ENCODE results near the gene ZNF488.

The ZNF488 gene

DNA sequence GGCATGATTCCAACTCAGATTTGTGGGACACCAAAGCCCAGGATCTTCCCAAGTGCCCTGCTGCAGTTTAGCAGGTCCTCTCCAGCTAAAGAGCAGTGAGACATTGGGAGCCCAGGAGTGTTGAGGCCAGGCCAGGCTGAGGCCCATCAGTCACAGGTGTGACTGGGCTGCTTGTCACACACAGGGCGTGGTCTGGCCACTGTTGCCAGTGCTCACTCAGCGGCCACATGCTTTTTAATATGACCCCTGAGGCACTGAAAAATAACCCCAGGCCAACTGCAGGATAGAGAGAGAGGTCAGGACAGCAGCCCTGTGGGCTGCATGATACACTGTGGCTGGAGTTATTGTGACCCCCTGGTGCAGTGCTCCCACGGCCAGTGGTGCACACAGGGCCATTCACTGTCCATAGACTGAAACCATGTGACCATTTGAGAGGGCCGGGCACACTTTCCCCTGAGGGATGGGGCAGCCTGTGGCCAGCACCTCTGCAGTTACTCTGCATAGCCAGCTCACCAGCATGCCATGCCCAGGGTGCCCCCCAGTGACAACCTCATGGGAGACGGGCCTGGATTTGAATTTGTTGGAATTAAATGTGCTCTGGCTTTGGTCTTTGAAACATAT, 57.7 kb downstream of the ZNF488 start:
- Histone ChIP-seq H3K27ac (replicated peaks) (no peak overlapping the region), H3K27me3 (ENCODE audit: insufficient read depth, poor library complexity, severe bottlenecking) (no peaks in the 10 kb centered on the region), H3K4me3 (replicated peaks; ENCODE audit: insufficient read depth, low read length) (no peak overlapping the region)
- DNase-seq (ENCODE audit: low read depth in 1 of 2, low spot score in 1 of 2) = no peak
- TF ChIP-seq CTCF (IDR thresholded peaks at IDR 0.05; ENCODE audit: insufficient read depth, low read length) (no peak), POLR2AphosphoS5 (IDR thresholded peaks at IDR 0.05; ENCODE audit: low read depth) (no peak), GABPA (IDR thresholded peaks at IDR 0.05; ENCODE audit: low read depth) (no peak), SPI1 (IDR thresholded peaks at IDR 0.05; ENCODE audit: borderline replicate concordance, low read depth) (no peak)
- TF ChIP-seq, protein P1, sequence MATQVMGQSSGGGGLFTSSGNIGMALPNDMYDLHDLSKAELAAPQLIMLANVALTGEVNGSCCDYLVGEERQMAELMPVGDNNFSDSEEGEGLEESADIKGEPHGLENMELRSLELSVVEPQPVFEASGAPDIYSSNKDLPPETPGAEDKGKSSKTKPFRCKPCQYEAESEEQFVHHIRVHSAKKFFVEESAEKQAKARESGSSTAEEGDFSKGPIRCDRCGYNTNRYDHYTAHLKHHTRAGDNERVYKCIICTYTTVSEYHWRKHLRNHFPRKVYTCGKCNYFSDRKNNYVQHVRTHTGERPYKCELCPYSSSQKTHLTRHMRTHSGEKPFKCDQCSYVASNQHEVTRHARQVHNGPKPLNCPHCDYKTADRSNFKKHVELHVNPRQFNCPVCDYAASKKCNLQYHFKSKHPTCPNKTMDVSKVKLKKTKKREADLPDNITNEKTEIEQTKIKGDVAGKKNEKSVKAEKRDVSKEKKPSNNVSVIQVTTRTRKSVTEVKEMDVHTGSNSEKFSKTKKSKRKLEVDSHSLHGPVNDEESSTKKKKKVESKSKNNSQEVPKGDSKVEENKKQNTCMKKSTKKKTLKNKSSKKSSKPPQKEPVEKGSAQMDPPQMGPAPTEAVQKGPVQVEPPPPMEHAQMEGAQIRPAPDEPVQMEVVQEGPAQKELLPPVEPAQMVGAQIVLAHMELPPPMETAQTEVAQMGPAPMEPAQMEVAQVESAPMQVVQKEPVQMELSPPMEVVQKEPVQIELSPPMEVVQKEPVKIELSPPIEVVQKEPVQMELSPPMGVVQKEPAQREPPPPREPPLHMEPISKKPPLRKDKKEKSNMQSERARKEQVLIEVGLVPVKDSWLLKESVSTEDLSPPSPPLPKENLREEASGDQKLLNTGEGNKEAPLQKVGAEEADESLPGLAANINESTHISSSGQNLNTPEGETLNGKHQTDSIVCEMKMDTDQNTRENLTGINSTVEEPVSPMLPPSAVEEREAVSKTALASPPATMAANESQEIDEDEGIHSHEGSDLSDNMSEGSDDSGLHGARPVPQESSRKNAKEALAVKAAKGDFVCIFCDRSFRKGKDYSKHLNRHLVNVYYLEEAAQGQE (IDR thresholded peaks at IDR 0.05; ENCODE audit: insufficient replicate concordance, low read depth) = no peak

- Histone ChIP-seq H3K27ac (replicated peaks) (no peak overlapping the region), H3K4me3 (replicated peaks; ENCODE audit: insufficient read depth, low read length) (no peak overlapping the region), H3K27me3 (ENCODE audit: insufficient read depth, poor library complexity, severe bottlenecking) (no peaks in the 10 kb centered on the region)
- TF ChIP-seq GABPA (IDR thresholded peaks at IDR 0.05; ENCODE audit: low read depth) (no peak), CTCF (IDR thresholded peaks at IDR 0.05; ENCODE audit: insufficient read depth, low read length) (no peak), SPI1 (IDR thresholded peaks at IDR 0.05; ENCODE audit: borderline replicate concordance, low read depth) (no peak), POLR2AphosphoS5 (IDR thresholded peaks at IDR 0.05; ENCODE audit: low read depth) (no peak)
- TF ChIP-seq, protein P1 (IDR thresholded peaks at IDR 0.05; ENCODE audit: insufficient replicate concordance, low read depth) = no peak
- DNase-seq (ENCODE audit: low read depth in 1 of 2, low spot score in 1 of 2) = no peak
These were observed 58.5 kb downstream of the ZNF488 start for GRCh38 chr10:47325303-47326291.

DNA sequence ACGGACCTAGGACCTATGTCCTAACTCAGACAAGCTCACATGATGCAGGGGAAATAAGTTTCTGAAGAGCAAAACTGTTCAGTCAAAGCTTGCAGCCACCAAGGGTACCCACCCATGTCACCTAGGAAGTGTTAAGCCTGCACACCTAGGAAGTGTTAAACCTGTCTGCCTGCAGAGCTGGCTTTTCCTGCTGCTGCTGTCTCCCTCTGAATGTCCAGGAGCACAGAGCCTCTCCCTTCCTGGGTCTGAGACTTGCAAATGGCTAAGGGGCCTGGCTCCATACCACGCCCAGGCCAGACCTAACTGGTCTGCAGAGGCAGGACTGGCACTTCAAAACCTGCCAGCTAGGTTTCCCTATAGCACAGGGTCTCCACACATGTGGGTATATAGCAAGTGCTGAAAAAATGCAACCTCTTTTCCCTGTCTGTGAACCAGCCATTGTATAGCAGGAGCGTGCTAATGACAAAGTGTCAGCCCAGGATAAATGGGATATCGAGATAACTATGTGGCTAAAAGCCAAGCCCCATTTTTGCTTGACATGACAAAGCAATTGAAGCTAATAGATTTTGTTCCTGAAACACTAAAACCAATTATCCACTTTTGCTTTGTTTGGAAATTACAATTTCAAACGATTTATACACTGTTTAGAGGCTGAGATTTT, 60.3 kb downstream of the ZNF488 start:
- Histone ChIP-seq H3K4me3 (replicated peaks; ENCODE audit: insufficient read depth, low read length) (no peak overlapping the region), H3K27me3 (ENCODE audit: insufficient read depth, poor library complexity, severe bottlenecking) (no peaks in the 10 kb centered on the region), H3K27ac (replicated peaks) (no peak overlapping the region)
- TF ChIP-seq GABPA (IDR thresholded peaks at IDR 0.05; ENCODE audit: low read depth) = no peak
- no peak for TF ChIP-seq CTCF (IDR thresholded peaks at IDR 0.05; ENCODE audit: insufficient read depth, low read length)
- TF ChIP-seq POLR2AphosphoS5 (IDR thresholded peaks at IDR 0.05; ENCODE audit: low read depth) = no peak
- TF ChIP-seq, protein P1 (IDR thresholded peaks at IDR 0.05; ENCODE audit: insufficient replicate concordance, low read depth) = no peak
- TF ChIP-seq SPI1 (IDR thresholded peaks at IDR 0.05; ENCODE audit: borderline replicate concordance, low read depth) = no peak
- DNase-seq (ENCODE audit: low read depth in 1 of 2, low spot score in 1 of 2) = no peak
